Keratinocyte (primary cell): ENCODE measurements around the gene DUSP18. TPM values are rescaled to one million over a fixed set of nuclear protein-coding genes. Genes with fewer than 3 reads are reported as not detected.

ENCODE experiments used
- DNase-seq: peaks from one replicate; pipeline ENCODE4 v3.0.0-alpha.2; 2011; ENCODE audit warnings: low read depth, missing footprints, low spot score
- FAIRE-seq: peaks from 2 replicates; lab custom pipeline; 2011; peaks lifted over from hg19 to GRCh38; lab: Jason Lieb, UNC
- H2AFZ ChIP-seq: 2 replicates; pipeline ENCODE4 v1.6.0; 2012; ENCODE audit warnings: low read length, control low read depth, inconsistent platforms; ENCODE audit not compliant: control insufficient read depth
- H3K27ac ChIP-seq: 2 replicates; pipeline ENCODE4 v1.5.1; 2011; ENCODE audit warnings: low read length; ENCODE audit not compliant: control insufficient read depth, insufficient read depth
- H3K27me3 ChIP-seq: 3 replicates; pipeline ENCODE4 v1.6.0; 2011; ENCODE audit warnings: low read length; ENCODE audit not compliant: control insufficient read depth, insufficient read depth; ENCODE audit errors: extremely low read depth
- H3K36me3 ChIP-seq, 2 experiments: 2 replicates in 1 of 2; 3 replicates in 1 of 2; pipeline ENCODE4 v1.5.1; 2011; ENCODE audit warnings: low read length in 2 of 2, mild to moderate bottlenecking in 1 of 2; ENCODE audit not compliant: control insufficient read depth in 2 of 2, insufficient read depth in 2 of 2; ENCODE audit errors: extremely low read depth in 1 of 2
- H3K4me1 ChIP-seq: 3 replicates; pipeline ENCODE4 v1.5.1; 2011; ENCODE audit warnings: low read length; ENCODE audit not compliant: control insufficient read depth, insufficient read depth; ENCODE audit errors: extremely low read depth
- H3K4me2 ChIP-seq: 3 replicates; pipeline ENCODE4 v1.6.0; 2011; ENCODE audit warnings: low read depth, low read length; ENCODE audit not compliant: control insufficient read depth, insufficient read depth; ENCODE audit errors: extremely low read depth
- H3K4me3 ChIP-seq, 3 experiments: fragments of 200-600 bp in 1 of 3; sonication (generic) in 1 of 3; 2 replicates in 2 of 3; 3 replicates in 1 of 3; pipeline ENCODE4 v1.5.1; 2011 to 2016; ENCODE audit warnings: low read length in 3 of 3, mild to moderate bottlenecking in 3 of 3, control low read depth in 2 of 3, inconsistent platforms in 1 of 3, low read depth in 1 of 3, mixed read lengths in 1 of 3, mixed run types in 1 of 3, moderate library complexity in 1 of 3; ENCODE audit not compliant: control insufficient read depth in 2 of 3, insufficient read depth in 2 of 3; ENCODE audit errors: extremely low read depth in 1 of 3
- H3K79me2 ChIP-seq: 2 replicates; pipeline ENCODE4 v1.6.0; 2012; ENCODE audit warnings: low read length; ENCODE audit not compliant: control insufficient read depth, insufficient read depth
- H3K9ac ChIP-seq: 3 replicates; pipeline ENCODE4 v1.6.0; 2011; ENCODE audit warnings: low read length; ENCODE audit not compliant: control insufficient read depth, insufficient read depth; ENCODE audit errors: extremely low read depth
- H3K9me1 ChIP-seq: 3 replicates; pipeline ENCODE4 v1.6.0; 2011; ENCODE audit warnings: low read length; ENCODE audit not compliant: control insufficient read depth, insufficient read depth; ENCODE audit errors: extremely low read depth
- H3K9me3 ChIP-seq: 2 replicates; pipeline ENCODE4 v1.5.1; 2012; ENCODE audit warnings: low read depth, low read length; ENCODE audit not compliant: control insufficient read depth
- H4K20me1 ChIP-seq: 3 replicates; pipeline ENCODE4 v1.6.0; 2011; ENCODE audit warnings: low read length; ENCODE audit not compliant: control insufficient read depth, insufficient read depth; ENCODE audit errors: extremely low read depth
- EZH2 ChIP-seq: IDR thresholded peaks from one replicate; pipeline ENCODE4 v1.6.1; 2012; ENCODE audit warnings: inconsistent platforms, mild to moderate bottlenecking, low read length, moderate library complexity
- dilution Hi-C: fragments of 300-500 bp; cut with MboI; formaldehyde crosslinking; loops from one replicate; pipeline ENCODE4 v1.7.0; 2020; ENCODE audit warnings: low sequenced_read_pairs; ENCODE audit not compliant: extremely low pct_ligation_motif_present
- polyA plus RNA-seq, 5 experiments: library from polyadenylated mRNA; depleted of rRNA in 3 of 5; stranded (reverse) in 3 of 5; stranded (forward) in 1 of 5; unstranded in 1 of 5; fragments of >200 nt; gene quantifications; 1 replicate in 1 of 5; 2 replicates in 3 of 5; 3 replicates in 1 of 5; pipeline versions ENCODE4 v1.2.1 to v1.2.3, GENCODE V29; 2011 to 2012; ENCODE audit warnings: missing spikeins in 2 of 5, low read depth in 1 of 5, low replicate concordance in 1 of 5
- TF ChIP-seq, protein P1 (sequence below), 3 experiments: IDR thresholded peaks in 1 of 3; conservative IDR thresholded peaks in 1 of 3; optimal IDR thresholded peaks in 1 of 3; 2 replicates in 2 of 3; 3 replicates in 1 of 3; pipeline versions ENCODE3 to v1.5.1; 2011; ENCODE audit warnings: low read length in 3 of 3, mild to moderate bottlenecking in 3 of 3, moderate library complexity in 2 of 3, control low read depth in 1 of 3, inconsistent platforms in 1 of 3; ENCODE audit not compliant: insufficient read depth in 2 of 3; ENCODE audit errors: extremely low read depth in 1 of 3

DUSP18 gene
- polyA plus RNA-seq, 1 donor (not counting 4 experiments of a cell fraction or from before 2014, with no cell fraction given) = 12.6 TPM

DNA sequence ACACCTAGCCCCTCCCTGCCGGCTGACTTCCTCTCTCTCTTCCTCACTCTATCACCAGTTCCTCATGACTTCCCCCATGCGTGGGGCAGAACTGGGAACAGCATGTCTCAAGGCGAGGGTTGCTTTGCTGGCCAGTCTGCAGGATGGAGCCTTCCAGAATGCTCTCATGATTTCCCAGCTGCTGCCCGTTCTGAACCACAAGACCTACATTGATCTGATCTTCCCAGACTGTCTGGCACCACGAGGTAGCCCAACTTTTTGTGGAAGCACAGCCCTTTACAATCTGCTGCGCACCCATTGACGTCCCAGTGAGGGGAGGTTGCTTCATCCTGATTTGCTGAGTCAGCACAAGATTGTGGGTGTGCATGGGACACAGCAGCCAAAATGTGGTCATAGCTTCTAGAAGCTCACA is 52.1 kb downstream of the DUSP18 start:
- Histone ChIP-seq H3K4me3 (no peak overlapping the region), H3K4me2 (no peak overlapping the region), H2AFZ (no peak overlapping the region), H4K20me1 (no peaks in the 10 kb centered on the region), H3K9me3 (no peaks in the 10 kb centered on the region), H3K27ac (no peak overlapping the region), H3K79me2 (no peaks in the 10 kb centered on the region), H3K4me1 (no peaks in the 10 kb centered on the region), H3K27me3 (no peaks in the 10 kb centered on the region), H3K36me3 (no peaks in the 10 kb centered on the region), H3K9ac (no peak overlapping the region), H3K9me1 (no peaks in the 10 kb centered on the region)
- FAIRE-seq (no peak), DNase-seq (no peak)
- no peak for TF ChIP-seq EZH2
- TF ChIP-seq, protein P1, sequence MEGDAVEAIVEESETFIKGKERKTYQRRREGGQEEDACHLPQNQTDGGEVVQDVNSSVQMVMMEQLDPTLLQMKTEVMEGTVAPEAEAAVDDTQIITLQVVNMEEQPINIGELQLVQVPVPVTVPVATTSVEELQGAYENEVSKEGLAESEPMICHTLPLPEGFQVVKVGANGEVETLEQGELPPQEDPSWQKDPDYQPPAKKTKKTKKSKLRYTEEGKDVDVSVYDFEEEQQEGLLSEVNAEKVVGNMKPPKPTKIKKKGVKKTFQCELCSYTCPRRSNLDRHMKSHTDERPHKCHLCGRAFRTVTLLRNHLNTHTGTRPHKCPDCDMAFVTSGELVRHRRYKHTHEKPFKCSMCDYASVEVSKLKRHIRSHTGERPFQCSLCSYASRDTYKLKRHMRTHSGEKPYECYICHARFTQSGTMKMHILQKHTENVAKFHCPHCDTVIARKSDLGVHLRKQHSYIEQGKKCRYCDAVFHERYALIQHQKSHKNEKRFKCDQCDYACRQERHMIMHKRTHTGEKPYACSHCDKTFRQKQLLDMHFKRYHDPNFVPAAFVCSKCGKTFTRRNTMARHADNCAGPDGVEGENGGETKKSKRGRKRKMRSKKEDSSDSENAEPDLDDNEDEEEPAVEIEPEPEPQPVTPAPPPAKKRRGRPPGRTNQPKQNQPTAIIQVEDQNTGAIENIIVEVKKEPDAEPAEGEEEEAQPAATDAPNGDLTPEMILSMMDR (optimal IDR thresholded peaks at IDR 0.05 in 1 of 3, IDR thresholded peaks at IDR 0.05 in 1 of 3, conservative IDR thresholded peaks at IDR 0.05 in 1 of 3; ENCODE audit: extremely low read depth in 1 of 3, insufficient read depth in 2 of 3, low read length in 3 of 3) = no peak
- dilution Hi-C loops = no loop called here

DNA sequence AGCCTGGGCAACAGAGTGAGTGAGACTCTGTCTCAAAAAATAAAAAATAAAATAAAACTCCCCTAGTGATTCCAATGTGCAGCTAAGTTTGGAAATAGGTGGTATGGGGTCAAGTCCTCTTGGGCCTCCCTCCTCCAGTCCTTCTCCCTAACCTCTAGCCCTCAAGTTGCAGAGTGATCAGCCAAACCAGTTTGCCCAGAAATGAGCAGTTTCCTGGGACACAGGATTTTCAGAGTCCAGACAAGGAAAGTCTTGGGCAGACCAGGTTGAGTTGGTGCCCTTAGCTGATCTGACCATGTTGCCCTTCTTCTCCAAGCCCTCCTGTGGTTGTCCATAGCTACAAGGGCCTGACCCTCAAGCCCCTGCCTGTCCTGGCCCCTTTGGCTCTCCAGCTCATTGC is 52.8 kb downstream of the DUSP18 start:
- no peak for DNase-seq
- no peaks in the 10 kb centered on the region for H3K79me2 ChIP-seq

More for the DNA sequence above, 52.8 kb downstream of the DUSP18 start:
- Histone ChIP-seq H3K4me2 (no peak overlapping the region), H3K27ac (no peak overlapping the region), H3K27me3 (no peaks in the 10 kb centered on the region), H2AFZ (no peak overlapping the region), H3K36me3 (no peaks in the 10 kb centered on the region), H3K4me1 (no peaks in the 10 kb centered on the region), H3K9me1 (no peaks in the 10 kb centered on the region), H3K4me3 (no peak overlapping the region), H4K20me1 (no peaks in the 10 kb centered on the region), H3K9ac (no peak overlapping the region), H3K9me3 (no peaks in the 10 kb centered on the region)
- FAIRE-seq = no peak
- dilution Hi-C loops = no loop called here
- TF ChIP-seq, protein P1 (optimal IDR thresholded peaks at IDR 0.05 in 1 of 3, IDR thresholded peaks at IDR 0.05 in 1 of 3, conservative IDR thresholded peaks at IDR 0.05 in 1 of 3; ENCODE audit: extremely low read depth in 1 of 3, insufficient read depth in 2 of 3, low read length in 3 of 3) = no peak
- TF ChIP-seq EZH2 = no peak
